IMR-90 (cell line): ENCODE data around the gene MYL12B. TPM values are rescaled to one million over a fixed set of nuclear protein-coding genes. Genes with fewer than 3 reads are reported as not detected.

Source experiments
- ATAC-seq: fragments of 200-7000 bp; cut with Tn5 transposase; 2 replicates; pipeline ENCODE4 v1.9.1; 2020; ENCODE audit warnings: low read depth, mild to moderate bottlenecking, moderate library complexity
- Bru-seq: library from RNA; stranded (reverse); fragments of 400-500 nt; gene quantifications from one replicate; lab custom pipeline; 2021; lab: Mats Ljungman, UMichigan
- BruChase-seq, 2 experiments: library from RNA; stranded (reverse); fragments of 400-500 nt; gene quantifications; one replicate each; lab custom pipeline; 2021; lab: Mats Ljungman, UMichigan
- BruUV-seq: library from RNA; stranded (reverse); fragments of 400-500 nt; replicated peaks from 2 replicates; lab custom pipeline; 2021; lab: Mats Ljungman, UMichigan
- CTCF ChIA-PET: fragments of 300-600 bp; formaldehyde crosslinking; extraction: SDS; loops from one replicate; lab custom pipeline; 2021; ENCODE audit warnings: antibody characterized with exemption; lab: Yijun Ruan, JAX
- POLR2A ChIA-PET: fragments of 300-600 bp; sonication (Branson Sonifier 250); formaldehyde crosslinking; loops from one replicate; lab custom pipeline; 2022; ENCODE audit warnings: antibody characterized with exemption; ENCODE audit not compliant: unreplicated experiment; lab: Charles Lee
- DNase-seq: peaks from one replicate; pipeline ENCODE4 v3.0.0; 2013
- H2AFZ ChIP-seq: replicated peaks from 2 replicates; pipeline ENCODE3; 2013; ENCODE audit warnings: low read length, mild to moderate bottlenecking; ENCODE audit not compliant: poor library complexity
- H2AK5ac ChIP-seq: 2 replicates; pipeline ENCODE4 v1.6.1; 2013; ENCODE audit warnings: low read depth, low read length, inconsistent platforms
- H2AK9ac ChIP-seq: replicated peaks from 2 replicates; pipeline ENCODE3; 2013; ENCODE audit warnings: mild to moderate bottlenecking, low read depth, low read length, moderate library complexity; ENCODE audit not compliant: poor library complexity
- H2BK120ac ChIP-seq: 2 replicates; pipeline ENCODE4 v1.6.1; 2013; ENCODE audit warnings: low read depth, low read length, inconsistent platforms
- H2BK15ac ChIP-seq: 3 replicates; pipeline ENCODE4 v1.6.1; 2013; ENCODE audit warnings: low read depth, low read length, inconsistent platforms
- H2BK20ac ChIP-seq: 2 replicates; pipeline ENCODE4 v1.6.1; 2013; ENCODE audit warnings: low read depth, mild to moderate bottlenecking, inconsistent platforms, low read length, moderate library complexity
- H2BK5ac ChIP-seq: 2 replicates; pipeline ENCODE4 v1.6.1; 2013; ENCODE audit warnings: mild to moderate bottlenecking, low read depth, low read length, inconsistent platforms; ENCODE audit not compliant: poor library complexity, severe bottlenecking
- H3K14ac ChIP-seq: replicated peaks from 2 replicates; pipeline ENCODE4 v1.6.1; 2013; ENCODE audit warnings: low read depth, low read length, inconsistent platforms
- H3K18ac ChIP-seq: 2 replicates; pipeline ENCODE4 v1.6.1; 2013; ENCODE audit warnings: low read depth, low read length, control low read depth
- H3K23ac ChIP-seq: 2 replicates; pipeline ENCODE4 v1.6.1; 2013; ENCODE audit warnings: low read depth, low read length, inconsistent platforms
- H3K27ac ChIP-seq: 2 replicates; pipeline ENCODE4 v1.5.1; 2013; ENCODE audit warnings: mild to moderate bottlenecking, control low read depth, low read length; ENCODE audit not compliant: insufficient read depth
- H3K27me3 ChIP-seq: 2 replicates; pipeline ENCODE4 v1.6.1; 2013; ENCODE audit warnings: low read length; ENCODE audit not compliant: control insufficient read depth, insufficient read depth
- H3K36me3 ChIP-seq: 2 replicates; pipeline ENCODE4 v1.6.1; 2013; ENCODE audit warnings: low read length, mixed read lengths; ENCODE audit not compliant: control insufficient read depth, insufficient read depth
- H3K4ac ChIP-seq: 2 replicates; pipeline ENCODE4 v1.6.1; 2013; ENCODE audit warnings: low read depth, low read length, inconsistent platforms
- H3K4me1 ChIP-seq: 2 replicates; pipeline ENCODE4 v1.6.1; 2013; ENCODE audit warnings: low read length, mixed read lengths; ENCODE audit not compliant: control insufficient read depth, insufficient read depth
- H3K4me2 ChIP-seq: 2 replicates; pipeline ENCODE4 v1.6.1; 2013; ENCODE audit warnings: low read depth, mild to moderate bottlenecking, control low read depth, low read length, moderate library complexity
- H3K4me3 ChIP-seq: 2 replicates; pipeline ENCODE4 v1.5.1; 2013; ENCODE audit warnings: low read depth, mild to moderate bottlenecking, control low read depth, low read length, moderate library complexity; ENCODE audit not compliant: insufficient read depth
- H3K56ac ChIP-seq: 2 replicates; pipeline ENCODE4 v1.6.1; 2013; ENCODE audit warnings: low read length, inconsistent platforms; ENCODE audit not compliant: insufficient read depth; ENCODE audit errors: extremely low read depth
- H3K79me1 ChIP-seq, 2 experiments: 2 replicates each; pipeline ENCODE4 v1.6.1; 2013; ENCODE audit warnings: low read length in 2 of 2, inconsistent platforms in 1 of 2, low read depth in 1 of 2
- H3K9ac ChIP-seq: 2 replicates; pipeline ENCODE4 v1.6.1; 2013; ENCODE audit warnings: low read depth, low read length, control low read depth
- H3K9me1 ChIP-seq: 2 replicates; pipeline ENCODE4 v1.6.1; 2013; ENCODE audit warnings: low read length, inconsistent platforms; ENCODE audit not compliant: insufficient read depth
- H3K9me3 ChIP-seq: 2 replicates; pipeline ENCODE4 v1.6.1; 2013; ENCODE audit warnings: low read length; ENCODE audit not compliant: control insufficient read depth, insufficient read depth
- H4K20me1 ChIP-seq: 2 replicates; pipeline ENCODE4 v1.6.1; 2013; ENCODE audit warnings: low read length, inconsistent platforms; ENCODE audit not compliant: insufficient read depth
- H4K5ac ChIP-seq: 2 replicates; pipeline ENCODE4 v1.6.1; 2013; ENCODE audit warnings: mild to moderate bottlenecking, low read depth, low read length, control low read depth
- H4K8ac ChIP-seq, 2 experiments: 2 replicates each; pipeline ENCODE4 v1.6.1; 2013; ENCODE audit warnings: low read depth in 2 of 2, low read length in 2 of 2, control low read depth in 1 of 2, inconsistent platforms in 1 of 2
- H4K91ac ChIP-seq: 2 replicates; pipeline ENCODE4 v1.6.1; 2013; ENCODE audit warnings: low read depth, low read length, inconsistent platforms; ENCODE audit not compliant: insufficient read depth
- BHLHE40 ChIP-seq: fragments of 150-350 bp; IDR thresholded peaks from 2 replicates; pipeline ENCODE4 v1.6.1; 2016; ENCODE audit warnings: mild to moderate bottlenecking, low read depth, low read length
- CEBPB ChIP-seq: IDR thresholded peaks from 2 replicates; pipeline ENCODE4 v1.6.1; 2012; ENCODE audit warnings: low read depth, low read length, improper control_type of control experiment
- CHD1 ChIP-seq: IDR thresholded peaks from 2 replicates; pipeline ENCODE4 v1.6.1; 2012; ENCODE audit warnings: low read depth, low read length, improper control_type of control experiment
- FOS ChIP-seq: fragments of 150-350 bp; IDR thresholded peaks from 2 replicates; pipeline ENCODE4 v1.6.1; 2016; ENCODE audit warnings: low read depth, low read length
- POLR2A ChIP-seq: IDR thresholded peaks from 2 replicates; pipeline ENCODE4 v1.6.1; 2012; ENCODE audit warnings: mild to moderate bottlenecking, low read depth, low read length
- RAD21 ChIP-seq: IDR thresholded peaks from 2 replicates; pipeline ENCODE4 v1.6.1; 2012; ENCODE audit warnings: low read length, improper control_type of control experiment
- RFX5 ChIP-seq: IDR thresholded peaks from 2 replicates; pipeline ENCODE4 v1.8.0; 2012; ENCODE audit warnings: low read depth, mild to moderate bottlenecking, low read length, moderate library complexity
- WGBS, 2 experiments: methylation state at CpG; one replicate each; pipeline versions ENCODE4 v1.1.5 to v1.1.7; 2013; ENCODE audit warnings: missing lambda C conversion rate in 2 of 2; ENCODE audit not compliant: insufficient read length in 1 of 2; ENCODE audit errors: extremely low coverage in 2 of 2; 5-methylcytosine and 5-hydroxymethylcytosine counted together
- dilution Hi-C: fragments of 300-500 bp; cut with HindIII; formaldehyde crosslinking; loops from one replicate; pipeline ENCODE4 v1.14.3; 2018; ENCODE audit warnings: low sequenced_read_pairs; ENCODE audit not compliant: unreplicated experiment
- in situ Hi-C: fragments of 300-500 bp; cut with MboI; formaldehyde crosslinking; loops from 3 replicates; pipeline ENCODE4 v1.14.3; 2019; ENCODE audit warnings: low sequenced_read_pairs, inconsistent platforms, mixed read lengths
- intact Hi-C: fragments of 100-400 bp; cut with micrococcal nuclease; formaldehyde crosslinking; loops from 2 replicates; pipeline ENCODE4 v1.10.0; 2022
- long read RNA-seq: library from polyadenylated mRNA; unstranded; transcript quantifications from one replicate; pipeline ENCODE4 v2.0.0, GENCODE V29; 2021; ENCODE audit not compliant: unreplicated experiment
- polyA plus RNA-seq, 3 experiments: library from polyadenylated mRNA; depleted of rRNA; stranded (reverse); fragments of >200 nt; gene quantifications; 2 replicates each; pipeline ENCODE4 v1.2.3, GENCODE V29; 2012; ENCODE audit warnings: low replicate concordance in 1 of 3
- total RNA-seq: library from RNA; depleted of rRNA; stranded (reverse); fragments of >200 nt; gene quantifications from 2 replicates; pipeline ENCODE4 v1.2.3, GENCODE V29; 2012; rRNA removed

Gene MYL12B
- total RNA-seq: 593 and 692 TPM in 2 replicates
- 753 and 816 TPM in 2 replicates for polyA plus RNA-seq (2012; rRNA removed)
- 265 and 382 TPM in 2 replicates for polyA plus RNA-seq (2012; cell fraction: cytosol; rRNA removed)
- polyA plus RNA-seq (2012; cell fraction: nucleus; rRNA removed; ENCODE audit: low replicate concordance): 98.0 and 290 TPM in 2 replicates
- Bru-seq, nascent RNA: percentile 98 among the genes with signal in this experiment
- percentile 85 among the genes with signal in this experiment for BruChase-seq, experiment 1, labeled RNA remaining after a 6-hour chase
- BruChase-seq, experiment 2, labeled RNA remaining after a 2-hour chase: percentile 77 among the genes with signal in this experiment
- long read RNA-seq, transcript MYL12B-201 (4 exons, 1,210 nt): major isoform, 285 of 353 reads
- long read RNA-seq, partial matches to known transcripts: 66 of 353 reads
- long read RNA-seq, other reads (novel, unspliced or antisense): 1 of 353 reads

DNA sequence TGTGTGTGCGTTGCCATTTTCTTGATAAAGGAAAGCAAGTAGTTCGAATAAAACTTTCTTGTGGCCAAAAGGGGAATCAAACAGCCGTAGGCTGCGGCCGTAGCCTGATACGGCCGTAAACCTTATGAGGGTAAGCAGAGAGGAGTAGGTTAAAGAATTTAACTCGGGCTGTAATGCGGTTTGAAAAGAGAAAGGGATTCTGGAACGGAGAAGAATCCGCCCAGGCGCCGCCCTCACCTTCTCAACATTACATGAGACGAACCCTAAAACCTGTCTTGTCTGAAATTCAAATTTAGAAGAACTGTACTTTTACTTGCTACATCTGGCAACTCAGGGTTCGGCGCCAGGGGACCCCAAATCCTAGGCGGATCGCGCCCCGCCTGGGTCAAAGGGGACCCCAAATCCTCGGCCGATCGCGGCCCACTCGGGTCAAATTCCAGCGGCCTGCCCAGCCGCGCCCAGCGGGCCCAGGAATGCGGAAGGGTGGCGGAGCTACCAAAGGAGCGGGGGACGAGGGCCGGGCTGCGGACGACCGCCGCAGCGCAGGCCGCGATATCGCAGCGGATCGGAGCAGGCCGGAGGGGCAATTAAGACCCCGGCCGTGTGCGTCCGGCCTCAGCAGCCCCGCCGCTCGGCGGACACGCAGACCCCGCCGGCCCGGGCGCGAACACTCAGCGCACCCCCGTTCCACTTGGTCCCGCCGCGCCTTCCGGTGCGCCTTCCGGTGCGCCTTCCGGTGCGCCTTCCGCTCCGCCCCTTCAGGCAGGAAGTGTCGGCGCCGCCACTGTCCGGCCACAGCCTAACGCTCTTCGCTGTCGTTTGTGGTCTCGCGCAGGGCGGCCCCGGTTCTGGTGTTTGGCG lies at the start of gene MYL12B:
TSS of gene MYL12B (plus strand) at position 761 of the 861 bp plus-strand sequence. CDS start 10,766 bp downstream, outside the sequence.
- H4K20me1 ChIP-seq: peaks cover 43% of the 10 kb centered on the region
- H3K36me3 ChIP-seq: peaks cover 15% of the 10 kb centered on the region
- in situ Hi-C loops (no loop called here), intact Hi-C loops (loop anchor here (5.0 kb wide), 2 partner anchors 191 to 341 kb away; partner anchors contain the start of gene TGIF1), dilution Hi-C loops (no loop called here)
- peak within 1 kb of the TSS; percentile 99 for H3K9ac ChIP-seq
- H2AFZ ChIP-seq: peak within 1 kb of the TSS; percentile 92
- H3K4ac ChIP-seq: peak within 1 kb of the TSS; percentile 98
- peak within 1 kb of the TSS; percentile 99 for H3K56ac ChIP-seq
- TF ChIP-seq CEBPB (no peak), RAD21 (no peak), BHLHE40 (peak; percentile 95), FOS (no peak; the same call in 1 of the 2 replicates), POLR2A (peak; percentile 86), RFX5 (no peak), CHD1 (peak; percentile 93; the same call in 1 of the 2 replicates)
- H3K27ac ChIP-seq: peak within 1 kb of the TSS; percentile 99
- H3K27me3 ChIP-seq: no peaks in the 10 kb centered on the region
- H3K79me1 ChIP-seq: peaks cover 19 to 58% of the 10 kb centered on the region in 2 experiments; a peak in 3 of 4 replicates
- no peaks in the 10 kb centered on the region for H3K9me3 ChIP-seq
- WGBS, 2 experiments: 1% methylated on average over 29 of the region's 84 CpGs; no CpG with 5 or more reads in 1 of the 2 experiments
- peak within 1 kb of the TSS; percentile 99 for H3K14ac ChIP-seq
- BruUV-seq: TSS peak; percentile 92
- peak within 1 kb of the TSS; percentile 87 for H3K4me3 ChIP-seq
- H3K18ac ChIP-seq: peak within 1 kb of the TSS; percentile 90
- H3K4me2 ChIP-seq: peak within 1 kb of the TSS; percentile 98
- H2AK9ac ChIP-seq: peak within 1 kb of the TSS; percentile 98
- ChIA-PET POLR2A (interaction anchor here (0.5 to 1.5 kb wide), 5 partner anchors 9 to 405 kb away, joined by 3 to 6 read pairs (median 3); no protein-coding TSS in a partner anchor), CTCF (interaction anchor here (0.6 kb wide), 1 partner anchor 672 kb away, joined by 3 read pairs; no protein-coding TSS in a partner anchor)
- peak within 1 kb of the TSS; percentile 96 to 100 for H4K8ac ChIP-seq
- peak within 1 kb of the TSS; percentile 98 for H2AK5ac ChIP-seq
- peak within 1 kb of the TSS; percentile 100 for H2BK5ac ChIP-seq
- peaks cover 15% of the 10 kb centered on the region; the same call in 1 of the 2 replicates for H3K9me1 ChIP-seq
- peak within 1 kb of the TSS; percentile 58 for H2BK20ac ChIP-seq
- H3K4me1 ChIP-seq: peaks cover 15% of the 10 kb centered on the region
- peak within 1 kb of the TSS; percentile 84 for H2BK15ac ChIP-seq
- ATAC-seq: peak; percentile 80
- H4K91ac ChIP-seq: peak within 1 kb of the TSS; percentile 98
- peak within 1 kb of the TSS; percentile 90 for H4K5ac ChIP-seq
- peak within 1 kb of the TSS; percentile 91 for H3K23ac ChIP-seq
- peak; percentile 68 for DNase-seq
- H2BK120ac ChIP-seq: peak within 1 kb of the TSS; percentile 97
